ENCODE results near the gene PCDHB12.
"Not testable (repeated sequence)": the region's sequence is repeated elsewhere in the genome, so short reads cannot be mapped to it uniquely, and the experiment has no call there.

Gene PCDHB12

DNA sequence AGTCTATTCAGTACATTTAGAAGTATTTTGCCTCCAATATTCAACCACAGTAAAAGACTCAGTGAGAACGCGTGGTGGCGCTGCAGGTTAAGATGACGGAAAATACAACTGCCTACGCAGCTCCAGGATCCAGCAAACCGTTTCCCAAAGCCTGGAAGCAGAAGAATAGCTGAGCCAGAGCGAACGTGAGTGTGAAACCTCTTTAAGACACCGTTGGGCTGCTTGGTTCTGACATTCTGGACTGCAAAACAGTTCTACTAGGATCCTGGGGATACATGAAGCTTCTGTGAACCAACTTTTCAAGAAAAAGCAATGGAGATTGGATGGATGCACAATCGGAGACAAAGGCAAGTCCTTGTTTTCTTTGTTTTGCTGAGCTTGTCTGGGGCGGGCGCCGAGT lies 26.3 kb upstream of the PCDHB12 start, which contains the start of gene PCDHB16:
Gene PCDHB16, plus strand, starts transcription at position 140 of the 400 bp plus-strand sequence. Its CDS starts 173 bp downstream, at position 313.
- no peaks in the 10 kb centered on the region for H3K9me2 ChIP-seq (replicated peaks; ENCODE audit: insufficient read depth, low read length)
- no peaks in the 10 kb centered on the region; the same call in 1 of the 2 replicates for H3K27me3 ChIP-seq (replicated peaks; ENCODE audit: insufficient read depth, low read length)
- no peaks in the 10 kb centered on the region for H3K79me2 ChIP-seq (ENCODE audit: low read length)
- no peaks in the 10 kb centered on the region for H3K4me1 ChIP-seq (ENCODE audit: low read length)
- H3F3A ChIP-seq (ENCODE audit: insufficient read depth, low read length), result no peaks in the 10 kb centered on the region
- H2AFZ ChIP-seq (ENCODE audit: low read length), result no peak within 1 kb of the TSS
- H3K4me3 ChIP-seq (ENCODE audit: low read length), result no peak within 1 kb of the TSS
- H3K36me3 ChIP-seq (replicated peaks; ENCODE audit: insufficient read depth, low read length), result no peaks in the 10 kb centered on the region
- H3K9me3 ChIP-seq (replicated peaks; ENCODE audit: insufficient read depth, low read length), result no peaks in the 10 kb centered on the region
- no peak for DNase-seq
- H3K27ac ChIP-seq (ENCODE audit: low read length), result no peak within 1 kb of the TSS
- no peak within 1 kb of the TSS for H3K9ac ChIP-seq (ENCODE audit: low read length)
- no peaks in the 10 kb centered on the region for H4K20me1 ChIP-seq (ENCODE audit: insufficient read depth, low read length)
- TF ChIP-seq, protein P1, sequence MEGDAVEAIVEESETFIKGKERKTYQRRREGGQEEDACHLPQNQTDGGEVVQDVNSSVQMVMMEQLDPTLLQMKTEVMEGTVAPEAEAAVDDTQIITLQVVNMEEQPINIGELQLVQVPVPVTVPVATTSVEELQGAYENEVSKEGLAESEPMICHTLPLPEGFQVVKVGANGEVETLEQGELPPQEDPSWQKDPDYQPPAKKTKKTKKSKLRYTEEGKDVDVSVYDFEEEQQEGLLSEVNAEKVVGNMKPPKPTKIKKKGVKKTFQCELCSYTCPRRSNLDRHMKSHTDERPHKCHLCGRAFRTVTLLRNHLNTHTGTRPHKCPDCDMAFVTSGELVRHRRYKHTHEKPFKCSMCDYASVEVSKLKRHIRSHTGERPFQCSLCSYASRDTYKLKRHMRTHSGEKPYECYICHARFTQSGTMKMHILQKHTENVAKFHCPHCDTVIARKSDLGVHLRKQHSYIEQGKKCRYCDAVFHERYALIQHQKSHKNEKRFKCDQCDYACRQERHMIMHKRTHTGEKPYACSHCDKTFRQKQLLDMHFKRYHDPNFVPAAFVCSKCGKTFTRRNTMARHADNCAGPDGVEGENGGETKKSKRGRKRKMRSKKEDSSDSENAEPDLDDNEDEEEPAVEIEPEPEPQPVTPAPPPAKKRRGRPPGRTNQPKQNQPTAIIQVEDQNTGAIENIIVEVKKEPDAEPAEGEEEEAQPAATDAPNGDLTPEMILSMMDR (IDR thresholded peaks at IDR 0.05; ENCODE audit: low read length), result peak; percentile 40
- TF ChIP-seq EZH2phosphoT487 (IDR thresholded peaks at IDR 0.05; ENCODE audit: low read length) (no peak), EZH2 (optimal IDR thresholded peaks at IDR 0.05; ENCODE audit: low read depth, low read length) (no peak)
- no peak within 1 kb of the TSS for H3K4me2 ChIP-seq (ENCODE audit: low read depth, low read length)

DNA sequence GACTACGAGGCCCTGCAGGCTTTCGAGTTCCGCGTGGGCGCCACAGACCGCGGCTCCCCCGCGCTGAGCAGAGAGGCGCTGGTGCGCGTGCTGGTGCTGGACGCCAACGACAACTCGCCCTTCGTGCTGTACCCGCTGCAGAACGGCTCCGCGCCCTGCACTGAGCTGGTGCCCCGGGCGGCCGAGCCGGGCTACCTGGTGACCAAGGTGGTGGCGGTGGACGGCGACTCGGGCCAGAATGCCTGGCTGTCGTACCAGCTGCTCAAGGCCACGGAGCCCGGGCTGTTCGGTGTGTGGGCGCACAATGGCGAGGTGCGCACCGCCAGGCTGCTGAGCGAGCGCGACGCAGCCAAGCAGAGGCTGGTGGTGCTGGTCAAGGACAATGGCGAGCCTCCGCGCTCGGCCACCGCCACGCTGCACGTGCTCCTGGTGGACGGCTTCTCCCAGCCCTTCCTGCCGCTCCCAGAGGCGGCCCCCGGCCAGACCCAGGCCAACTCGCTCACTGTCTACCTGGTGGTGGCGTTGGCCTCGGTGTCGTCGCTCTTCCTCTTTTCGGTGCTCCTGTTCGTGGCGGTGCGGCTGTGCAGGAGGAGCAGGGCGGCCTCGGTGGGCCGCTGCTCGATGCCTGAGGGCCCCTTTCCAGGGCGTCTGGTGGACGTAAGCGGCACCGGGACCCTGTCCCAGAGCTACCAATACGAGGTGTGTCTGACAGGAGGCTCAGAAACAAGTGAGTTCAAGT lies 24.2 kb upstream of the PCDHB12 start:
- not testable (repeated sequence) for H3F3A ChIP-seq (ENCODE audit: insufficient read depth, low read length); H3K9me2 ChIP-seq (replicated peaks; ENCODE audit: insufficient read depth, low read length); H3K36me3 ChIP-seq (replicated peaks; ENCODE audit: insufficient read depth, low read length); H3K9ac ChIP-seq (ENCODE audit: low read length); H3K4me1 ChIP-seq (ENCODE audit: low read length); H4K20me1 ChIP-seq (ENCODE audit: insufficient read depth, low read length); H3K27me3 ChIP-seq (replicated peaks; ENCODE audit: insufficient read depth, low read length); H3K79me2 ChIP-seq (ENCODE audit: low read length); H2AFZ ChIP-seq (ENCODE audit: low read length); H3K4me2 ChIP-seq (ENCODE audit: low read depth, low read length); H3K9me3 ChIP-seq (replicated peaks; ENCODE audit: insufficient read depth, low read length); DNase-seq; H3K4me3 ChIP-seq (ENCODE audit: low read length); H3K27ac ChIP-seq (ENCODE audit: low read length)

DNA sequence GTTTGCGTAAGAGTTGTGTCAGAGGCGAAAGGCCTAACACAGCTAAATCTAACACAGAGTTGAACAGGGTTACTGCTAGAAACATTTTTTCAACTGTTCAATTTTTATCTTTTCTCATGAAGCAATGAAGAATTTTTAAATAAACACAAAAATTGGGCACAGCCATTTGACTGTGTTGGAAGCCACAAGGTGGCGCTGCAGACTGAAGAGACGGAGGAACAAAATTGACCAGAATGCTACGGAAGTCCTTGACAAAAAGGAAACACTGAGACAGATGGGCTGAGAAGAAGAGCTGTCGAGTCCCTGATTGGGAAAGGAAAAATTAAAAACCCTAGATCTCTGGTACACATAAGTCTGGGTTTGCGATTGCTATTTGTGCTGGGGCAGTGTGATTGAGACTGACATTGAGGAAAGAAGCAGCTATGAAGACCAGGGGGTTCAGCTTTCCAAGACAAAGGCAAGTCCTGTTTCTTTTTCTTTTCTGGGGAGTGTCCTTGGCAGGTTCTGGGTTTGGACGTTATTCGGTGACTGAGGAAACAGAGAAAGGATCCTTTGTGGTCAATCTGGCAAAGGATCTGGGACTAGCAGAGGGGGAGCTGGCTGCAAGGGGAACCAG lies 21.5 kb upstream of the PCDHB12 start, which contains the start of gene PCDHB9:
Gene PCDHB9, plus strand, starts transcription at position 265 of the 616 bp plus-strand sequence. Its CDS starts 158 bp downstream, at position 423.
- H3K27me3 ChIP-seq (replicated peaks; ENCODE audit: insufficient read depth, low read length), result no peaks in the 10 kb centered on the region

DNA sequence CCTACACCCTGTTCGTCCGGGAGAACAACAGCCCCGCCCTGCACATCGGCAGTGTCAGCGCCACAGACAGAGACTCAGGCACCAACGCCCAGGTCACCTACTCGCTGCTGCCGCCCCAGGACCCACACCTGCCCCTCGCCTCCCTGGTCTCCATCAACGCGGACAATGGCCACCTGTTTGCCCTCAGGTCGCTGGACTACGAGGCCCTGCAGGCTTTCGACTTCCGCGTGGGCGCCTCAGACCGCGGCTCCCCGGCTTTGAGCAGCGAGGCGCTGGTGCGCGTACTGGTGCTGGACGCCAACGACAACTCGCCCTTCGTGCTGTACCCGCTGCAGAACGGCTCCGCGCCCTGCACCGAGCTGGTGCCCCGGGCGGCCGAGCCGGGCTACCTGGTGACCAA lies 19.8 kb upstream of the PCDHB12 start:
- not testable (repeated sequence) for H3K27ac ChIP-seq (ENCODE audit: low read length); H4K20me1 ChIP-seq (ENCODE audit: insufficient read depth, low read length); H3F3A ChIP-seq (ENCODE audit: insufficient read depth, low read length); H3K4me1 ChIP-seq (ENCODE audit: low read length); H3K9me2 ChIP-seq (replicated peaks; ENCODE audit: insufficient read depth, low read length); H3K9ac ChIP-seq (ENCODE audit: low read length); H3K4me3 ChIP-seq (ENCODE audit: low read length); H3K27me3 ChIP-seq (replicated peaks; ENCODE audit: insufficient read depth, low read length); H3K9me3 ChIP-seq (replicated peaks; ENCODE audit: insufficient read depth, low read length); H3K36me3 ChIP-seq (replicated peaks; ENCODE audit: insufficient read depth, low read length); H3K4me2 ChIP-seq (ENCODE audit: low read depth, low read length); DNase-seq; H3K79me2 ChIP-seq (ENCODE audit: low read length); H2AFZ ChIP-seq (ENCODE audit: low read length)

More for the DNA sequence above, 21.5 kb upstream of the PCDHB12 start, which contains the start of gene PCDHB9:
- Histone ChIP-seq H3F3A (ENCODE audit: insufficient read depth, low read length) (no peaks in the 10 kb centered on the region), H3K9me2 (replicated peaks; ENCODE audit: insufficient read depth, low read length) (no peaks in the 10 kb centered on the region), H3K27ac (ENCODE audit: low read length) (no peak within 1 kb of the TSS), H3K9me3 (replicated peaks; ENCODE audit: insufficient read depth, low read length) (no peaks in the 10 kb centered on the region), H3K4me1 (ENCODE audit: low read length) (no peaks in the 10 kb centered on the region), H3K9ac (ENCODE audit: low read length) (no peak within 1 kb of the TSS; the same call in 1 of the 2 replicates), H3K4me2 (ENCODE audit: low read depth, low read length) (peak within 1 kb of the TSS; percentile 20; the same call in 1 of the 2 replicates), H4K20me1 (ENCODE audit: insufficient read depth, low read length) (no peaks in the 10 kb centered on the region), H3K4me3 (ENCODE audit: low read length) (peak within 1 kb of the TSS; percentile 34; the same call in 1 of the 2 replicates), H3K36me3 (replicated peaks; ENCODE audit: insufficient read depth, low read length) (no peaks in the 10 kb centered on the region), H3K79me2 (ENCODE audit: low read length) (no peaks in the 10 kb centered on the region), H2AFZ (ENCODE audit: low read length) (peak within 1 kb of the TSS; percentile 11; the same call in 1 of the 2 replicates)
- peak; percentile 69 for DNase-seq
- TF ChIP-seq EZH2 (optimal IDR thresholded peaks at IDR 0.05; ENCODE audit: low read depth, low read length) (no peak), EZH2phosphoT487 (IDR thresholded peaks at IDR 0.05; ENCODE audit: low read length) (no peak)
- TF ChIP-seq, protein P1 (IDR thresholded peaks at IDR 0.05; ENCODE audit: low read length), result peak; percentile 79

DNA sequence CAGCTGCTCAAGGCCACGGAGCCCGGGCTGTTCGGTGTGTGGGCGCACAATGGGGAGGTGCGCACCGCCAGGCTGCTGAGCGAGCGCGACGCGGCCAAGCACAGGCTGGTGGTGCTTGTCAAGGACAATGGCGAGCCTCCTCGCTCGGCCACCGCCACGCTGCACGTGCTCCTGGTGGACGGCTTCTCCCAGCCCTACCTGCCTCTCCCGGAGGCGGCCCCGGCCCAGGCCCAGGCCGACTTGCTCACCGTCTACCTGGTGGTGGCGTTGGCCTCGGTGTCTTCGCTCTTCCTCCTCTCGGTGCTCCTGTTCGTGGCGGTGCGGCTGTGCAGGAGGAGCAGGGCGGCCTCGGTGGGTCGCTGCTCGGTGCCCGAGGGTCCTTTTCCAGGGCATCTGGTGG lies 19.4 kb upstream of the PCDHB12 start:
- not testable (repeated sequence) for H3K4me2 ChIP-seq (ENCODE audit: low read depth, low read length); H3F3A ChIP-seq (ENCODE audit: insufficient read depth, low read length); H3K36me3 ChIP-seq (replicated peaks; ENCODE audit: insufficient read depth, low read length); H3K27ac ChIP-seq (ENCODE audit: low read length); DNase-seq; H2AFZ ChIP-seq (ENCODE audit: low read length); H3K9me3 ChIP-seq (replicated peaks; ENCODE audit: insufficient read depth, low read length); H3K27me3 ChIP-seq (replicated peaks; ENCODE audit: insufficient read depth, low read length); H4K20me1 ChIP-seq (ENCODE audit: insufficient read depth, low read length); H3K9ac ChIP-seq (ENCODE audit: low read length); H3K4me3 ChIP-seq (ENCODE audit: low read length); H3K9me2 ChIP-seq (replicated peaks; ENCODE audit: insufficient read depth, low read length); H3K4me1 ChIP-seq (ENCODE audit: low read length); H3K79me2 ChIP-seq (ENCODE audit: low read length)

Measured in MM.1S (cell line).